C4-2B (cell line): ENCODE data around the gene LEAP2.

Experiments
- H3K27ac ChIP-seq: fragments of 450-650 bp; 2 replicates; pipeline ENCODE4 v1.5.1; 2017
- CTCF ChIP-seq: fragments of 450-650 bp; conservative IDR thresholded peaks from 2 replicates; pipeline ENCODE4 v1.5.1; 2017; ENCODE audit warnings: mild to moderate bottlenecking
- ZFX ChIP-seq: fragments of 450-650 bp; IDR thresholded peaks from 2 replicates; pipeline ENCODE4 v1.6.1; 2017

LEAP2 gene

GRCh38 chr5:132860742-132861141, 12.7 kb upstream of the LEAP2 start:
- no peak for TF ChIP-seq ZFX
- TF ChIP-seq CTCF: no peak
- no peak overlapping the region for H3K27ac ChIP-seq

DNA sequence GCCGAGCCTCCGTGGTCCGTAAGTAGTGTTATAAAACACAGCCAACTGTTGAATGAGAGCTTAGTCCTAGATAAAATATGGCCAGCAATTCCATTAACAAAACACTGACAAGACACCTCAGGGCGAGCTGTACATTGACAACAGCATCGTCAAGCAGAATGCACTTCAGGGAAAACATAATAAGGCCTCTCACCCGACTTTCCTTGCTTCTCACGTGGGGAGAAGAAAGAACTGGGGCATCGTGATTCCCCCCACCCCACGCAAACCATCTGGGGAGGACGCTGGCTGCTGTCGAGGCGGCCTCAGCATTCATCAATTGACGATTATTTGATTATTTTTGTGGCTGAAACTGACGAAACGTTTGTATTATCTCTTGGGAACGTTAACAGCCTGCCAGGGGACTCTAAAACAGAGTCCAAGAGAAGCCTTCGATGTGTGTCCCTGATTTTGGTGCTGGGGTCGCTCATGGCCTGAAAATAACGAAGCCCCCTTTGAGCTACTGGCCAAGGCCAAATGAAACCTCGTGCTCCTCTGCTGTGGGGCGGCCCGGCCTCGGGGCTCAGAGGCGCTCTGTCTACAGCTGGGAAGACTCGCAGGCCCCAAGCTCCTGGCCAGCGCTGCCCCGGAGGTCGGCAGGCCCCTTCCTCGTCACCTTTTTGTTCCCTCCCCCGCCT, 7.7 kb upstream of the LEAP2 start:
- TF ChIP-seq ZFX (no peak), CTCF (no peak)
- H3K27ac ChIP-seq: peak overlapping the region; percentile 92

DNA sequence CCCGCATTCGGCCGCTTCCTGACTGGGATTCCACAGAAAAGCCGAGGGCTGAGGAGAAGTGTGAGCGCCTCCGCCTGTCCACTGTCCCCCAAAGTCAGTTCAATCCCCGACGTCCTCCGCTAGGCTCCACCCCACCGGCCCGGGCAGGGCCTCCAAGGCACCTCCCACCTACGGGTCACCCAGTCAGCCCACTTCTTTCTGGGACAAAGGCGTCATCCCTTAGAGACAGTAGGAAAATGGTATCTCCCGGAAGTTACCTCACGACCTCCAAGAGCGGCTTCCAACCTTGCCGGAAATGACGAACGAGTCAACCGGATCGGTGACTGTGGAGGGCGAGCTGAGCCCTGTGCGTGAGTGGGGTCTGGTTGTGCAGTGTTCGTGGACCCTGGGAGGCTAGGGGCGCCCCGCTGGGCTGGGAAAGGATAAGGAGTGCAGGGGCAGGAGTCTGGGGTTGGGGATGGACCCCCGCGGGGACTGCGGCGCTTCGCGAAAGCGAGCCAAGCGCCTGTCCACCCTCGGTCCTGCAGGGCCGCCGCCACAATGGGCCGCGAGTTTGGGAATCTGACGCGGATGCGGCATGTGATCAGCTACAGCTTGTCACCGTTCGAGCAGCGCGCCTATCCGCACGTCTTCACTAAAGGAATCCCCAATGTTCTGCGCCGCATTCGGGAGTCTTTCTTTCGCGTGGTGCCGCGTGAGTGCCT, 7.0 kb upstream of the LEAP2 start, which contains the start of the genes GDF9 and UQCRQ:
TSS of gene GDF9 (minus strand) at position 128 of the 704 bp plus-strand sequence. CDS start 1,936 bp downstream, outside the sequence.
TSS of gene UQCRQ (plus strand) at position 301 of the 704 bp plus-strand sequence. CDS start at position 541, 240 bp downstream.
- peak; percentile 86 for TF ChIP-seq ZFX
- TF ChIP-seq CTCF: peak; percentile 35
- H3K27ac ChIP-seq: peak within 1 kb of the TSS; percentile 92

DNA sequence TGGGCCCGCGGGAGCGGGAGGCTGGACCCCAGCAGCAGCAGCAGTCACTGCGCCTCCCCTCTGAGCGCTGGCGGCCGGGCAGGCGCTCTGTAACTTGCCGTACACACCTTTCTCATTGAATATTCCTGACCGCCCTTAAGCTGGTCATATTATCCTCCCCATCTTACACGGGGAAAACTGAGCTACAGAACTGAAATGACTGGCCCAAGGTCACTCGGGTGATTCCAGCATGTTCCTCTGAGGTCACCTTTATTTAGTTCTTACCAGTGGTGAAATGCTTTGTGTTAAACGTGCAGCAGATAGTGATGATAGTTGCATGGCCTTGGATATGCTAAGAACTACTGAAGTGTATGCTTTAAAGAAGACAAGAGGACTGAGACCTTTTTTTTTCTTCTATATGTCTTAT, 6.4 kb upstream of the LEAP2 start:
- TF ChIP-seq CTCF (no peak), ZFX (no peak; the same call in 1 of the 2 replicates)

GRCh38 chr5:132868754-132869153, 4.7 kb upstream of the LEAP2 start:
- H3K27ac ChIP-seq: no peak overlapping the region
- TF ChIP-seq CTCF: no peak
- no peak for TF ChIP-seq ZFX

More for the DNA sequence above, 6.4 kb upstream of the LEAP2 start:
- peak overlapping the region; percentile 92 for H3K27ac ChIP-seq

- no peak overlapping the region for H3K27ac ChIP-seq
- TF ChIP-seq CTCF (no peak), ZFX (no peak)
Observed at GRCh38 chr5:132870801-132871200, 2.7 kb upstream of the LEAP2 start.
